SK-N-SH (cell line): Measurements from ENCODE around the gene LRRC8C. TPM values are rescaled to one million over a fixed set of nuclear protein-coding genes. Genes with fewer than 3 reads are reported as not detected.

Experiments used
- CTCF ChIA-PET: fragments of 300-600, 350-600 bp; formaldehyde crosslinking; extraction: SDS; loops from one replicate; lab custom pipeline; 2021; lab: Yijun Ruan, JAX
- POLR2A ChIA-PET: fragments of 350-600 bp; sonication (Branson Sonifier 250); formaldehyde crosslinking; extraction: SDS; loops from one replicate; lab custom pipeline; 2020; ENCODE audit warnings: antibody characterized with exemption, inconsistent platforms; lab: Yijun Ruan, JAX
- DNase-seq: peaks from one replicate; pipeline ENCODE4 v3.0.0; 2012
- H2AFZ ChIP-seq: fragments of 200-600 bp; sonication (generic); 2 replicates; pipeline ENCODE4 v1.8.1; 2016; ENCODE audit warnings: antibody characterized with exemption, mild to moderate bottlenecking, low read depth
- H3F3A ChIP-seq: fragments of 200-600 bp; sonication (generic); replicated peaks from 2 replicates; pipeline ENCODE3; 2016; ENCODE audit warnings: antibody characterized with exemption, mild to moderate bottlenecking; ENCODE audit not compliant: insufficient read depth
- H3K27ac ChIP-seq, 2 experiments: fragments of 200-500 bp in 1 of 2; fragments of 200-600 bp in 1 of 2; sonication (Bioruptor generic) in 1 of 2; sonication (generic), shearing (Covaris generic) in 1 of 2; 2 replicates each; pipeline versions ENCODE4 v1.5.1 to v1.6.1; 2014 to 2016; ENCODE audit warnings: low read depth in 2 of 2, inconsistent platforms in 1 of 2, low read length in 1 of 2, mild to moderate bottlenecking in 1 of 2, mixed read lengths in 1 of 2
- H3K27me3 ChIP-seq: fragments of 200-600 bp; sonication (generic), shearing (Covaris generic); 2 replicates; pipeline ENCODE4 v1.6.1; 2016; ENCODE audit warnings: mixed run types; ENCODE audit not compliant: insufficient read depth
- H3K36me3 ChIP-seq, 2 experiments: fragments of 200-500 bp in 1 of 2; fragments of 200-600 bp in 1 of 2; sonication (Bioruptor generic) in 1 of 2; sonication (generic) in 1 of 2; replicated peaks in 1 of 2; 2 replicates each; pipeline versions ENCODE3 to v1.5.1; 2014 to 2016; ENCODE audit warnings: low read length in 1 of 2, mild to moderate bottlenecking in 1 of 2; ENCODE audit not compliant: insufficient read depth in 2 of 2, control insufficient read depth in 1 of 2
- H3K4me1 ChIP-seq, 2 experiments: fragments of 200-500 bp in 1 of 2; fragments of 200-600 bp in 1 of 2; sonication (Bioruptor generic) in 1 of 2; sonication (generic), shearing (Covaris generic) in 1 of 2; 2 replicates each; pipeline versions ENCODE4 v1.5.1 to v1.6.1; 2014 to 2016; ENCODE audit warnings: low read depth in 1 of 2, low read length in 1 of 2, mixed run types in 1 of 2; ENCODE audit not compliant: insufficient read depth in 2 of 2, control insufficient read depth in 1 of 2
- H3K4me2 ChIP-seq: fragments of 200-600 bp; sonication (generic), shearing (Covaris generic); 2 replicates; pipeline ENCODE4 v1.6.1; 2017; ENCODE audit warnings: mixed run types
- H3K4me3 ChIP-seq, 2 experiments: fragments of 200-500 bp in 1 of 2; fragments of 200-600 bp in 1 of 2; sonication (Bioruptor generic) in 1 of 2; sonication (generic), shearing (Covaris generic) in 1 of 2; 2 replicates each; pipeline versions ENCODE4 v1.5.1 to v1.8.1; 2014 to 2016; ENCODE audit warnings: low read depth in 2 of 2, inconsistent platforms in 1 of 2, low read length in 1 of 2, mild to moderate bottlenecking in 1 of 2, mixed read lengths in 1 of 2, moderate library complexity in 1 of 2
- H3K79me2 ChIP-seq: fragments of 200-600 bp; sonication (generic); 2 replicates; pipeline ENCODE4 v1.8.1; 2017; ENCODE audit warnings: mild to moderate bottlenecking; ENCODE audit not compliant: insufficient read depth
- H3K9ac ChIP-seq: fragments of 200-600 bp; sonication (generic); 2 replicates; pipeline ENCODE4 v1.6.1; 2017; ENCODE audit warnings: mixed run types
- H3K9me2 ChIP-seq: fragments of 200-600 bp; sonication (generic); 2 replicates; pipeline ENCODE4 v1.6.1; 2017; ENCODE audit warnings: mixed run types
- H3K9me3 ChIP-seq: fragments of 200-600 bp; sonication (generic); 2 replicates; pipeline ENCODE4 v1.6.1; 2017; ENCODE audit warnings: mixed run types, mild to moderate bottlenecking, moderate library complexity
- H4K20me1 ChIP-seq: fragments of 200-600 bp; sonication (generic); 2 replicates; pipeline ENCODE4 v1.6.1; 2017; ENCODE audit warnings: mild to moderate bottlenecking, mixed run types; ENCODE audit not compliant: insufficient read depth
- CTCF ChIP-seq: fragments of 200-600 bp; sonication (generic); IDR thresholded peaks from 2 replicates; pipeline ENCODE4 v1.6.1; 2017; ENCODE audit warnings: antibody characterized with exemption, mild to moderate bottlenecking, moderate library complexity
- ELF1 ChIP-seq: IDR thresholded peaks from 2 replicates; pipeline ENCODE4 v1.4.0; 2012
- EP300 ChIP-seq, 2 experiments: IDR thresholded peaks; 2 replicates each; pipeline versions ENCODE4 v1.4.0 to v1.6.1; 2012; ENCODE audit warnings: borderline replicate concordance in 1 of 2, low read depth in 1 of 2, low read length in 1 of 2
- EZH2phosphoT487 ChIP-seq: fragments of 200-600 bp; sonication (generic); IDR thresholded peaks from 2 replicates; pipeline ENCODE4 v1.6.1; 2017; ENCODE audit warnings: low read depth, mixed run types, mild to moderate bottlenecking, antibody characterized with exemption, moderate library complexity, borderline replicate concordance
- FOSL2 ChIP-seq: IDR thresholded peaks from 2 replicates; pipeline ENCODE4 v1.4.0; 2012; ENCODE audit warnings: low read depth, mild to moderate bottlenecking, moderate library complexity, borderline replicate concordance
- FOXJ3 ChIP-seq: sonication (generic); formaldehyde crosslinking; IDR thresholded peaks from 2 replicates; pipeline ENCODE4 v1.5.1; 2020; ENCODE audit warnings: mild to moderate bottlenecking, missing genetic modification reagents
- GABPA ChIP-seq: IDR thresholded peaks from 2 replicates; pipeline ENCODE4 v1.4.0; 2012; ENCODE audit warnings: low read depth, mild to moderate bottlenecking
- GATA2 ChIP-seq: sonication (generic); formaldehyde crosslinking; IDR thresholded peaks from 2 replicates; pipeline ENCODE4 v1.5.0; 2020; ENCODE audit warnings: mild to moderate bottlenecking, missing genetic modification reagents
- JUND ChIP-seq: IDR thresholded peaks from 2 replicates; pipeline ENCODE4 v1.4.0; 2012
- MAX ChIP-seq: IDR thresholded peaks from 2 replicates; pipeline ENCODE4 v1.4.0; 2012; ENCODE audit warnings: low read depth
- MXI1 ChIP-seq: IDR thresholded peaks from 2 replicates; pipeline ENCODE4 v1.6.1; 2012; ENCODE audit warnings: mild to moderate bottlenecking, low read depth, low read length, improper control_type of control experiment
- NFIC ChIP-seq: IDR thresholded peaks from 2 replicates; pipeline ENCODE4 v1.4.0; 2012; ENCODE audit warnings: borderline replicate concordance
- NRF1 ChIP-seq: IDR thresholded peaks from 2 replicates; pipeline ENCODE4 v1.6.1; 2012; ENCODE audit warnings: low read depth, mild to moderate bottlenecking, low read length
- POLR2AphosphoS5 ChIP-seq: IDR thresholded peaks from 2 replicates; pipeline ENCODE4 v1.6.1; 2012; ENCODE audit warnings: low read depth, low read length
- RAD21 ChIP-seq: IDR thresholded peaks from 2 replicates; pipeline ENCODE4 v1.6.1; 2012; ENCODE audit warnings: mild to moderate bottlenecking, low read length
- RCOR1 ChIP-seq: fragments of 150-350 bp; IDR thresholded peaks from 2 replicates; pipeline ENCODE4 v1.6.1; 2017; ENCODE audit warnings: antibody characterized with exemption, low read length
- RFX5 ChIP-seq: IDR thresholded peaks from 2 replicates; pipeline ENCODE4 v1.6.1; 2012; ENCODE audit warnings: mild to moderate bottlenecking, improper control_type of control experiment, low read length
- RXRA ChIP-seq: IDR thresholded peaks from 2 replicates; pipeline ENCODE4 v1.4.0; 2012; ENCODE audit warnings: low read depth, mild to moderate bottlenecking, borderline replicate concordance
- SMC3 ChIP-seq: IDR thresholded peaks from 2 replicates; pipeline ENCODE4 v1.6.1; 2012; ENCODE audit warnings: low read depth, low read length, improper control_type of control experiment
- USF2 ChIP-seq: fragments of 150-350 bp; IDR thresholded peaks from 2 replicates; pipeline ENCODE4 v1.6.1; 2017; ENCODE audit warnings: antibody characterized with exemption, low read length, low read depth, borderline replicate concordance
- WGBS: methylation state at CpG from one replicate; pipeline ENCODE4 v1.1.6; 2017; ENCODE audit warnings: low lambda C conversion rate; 5-methylcytosine and 5-hydroxymethylcytosine counted together
- polyA plus RNA-seq, 3 experiments: library from polyadenylated mRNA; depleted of rRNA; stranded (reverse); fragments of >200 nt; gene quantifications; 2 replicates each; pipeline ENCODE4 v1.2.3, GENCODE V29; 2012

Gene LRRC8C
- polyA plus RNA-seq, 1 of the 3 experiments (the other 2 are of a cell fraction) = 4.2 TPM

GRCh38 chr1:89608319-89608983, 24.5 kb upstream of the LRRC8C start:
- Histone ChIP-seq H4K20me1 (no peaks in the 10 kb centered on the region), H3K4me3 (no peak overlapping the region), H3K27me3 (no peaks in the 10 kb centered on the region), H3K79me2 (no peaks in the 10 kb centered on the region), H3K9ac (no peak overlapping the region), H3K4me1 (peaks cover 3 to 20% of the 10 kb centered on the region in 2 experiments; a peak in 3 of 4 replicates), H3F3A (no peaks in the 10 kb centered on the region), H2AFZ (no peak overlapping the region), H3K36me3 (no peaks in the 10 kb centered on the region), H3K9me3 (no peaks in the 10 kb centered on the region), H3K27ac (no peak overlapping the region), H3K9me2 (no peaks in the 10 kb centered on the region), H3K4me2 (no peak overlapping the region)
- CTCF ChIA-PET = interaction anchor here (0.9 to 1.8 kb wide), 8 partner anchors 9 to 172 kb away, joined by 3 to 4 read pairs (median 4); no protein-coding TSS in a partner anchor
- TF ChIP-seq RCOR1 = no peak
- 94% methylated on average over 9 of the region's 9 CpGs for WGBS
- no peak for DNase-seq
- POLR2A ChIA-PET = no interaction called here

DNA sequence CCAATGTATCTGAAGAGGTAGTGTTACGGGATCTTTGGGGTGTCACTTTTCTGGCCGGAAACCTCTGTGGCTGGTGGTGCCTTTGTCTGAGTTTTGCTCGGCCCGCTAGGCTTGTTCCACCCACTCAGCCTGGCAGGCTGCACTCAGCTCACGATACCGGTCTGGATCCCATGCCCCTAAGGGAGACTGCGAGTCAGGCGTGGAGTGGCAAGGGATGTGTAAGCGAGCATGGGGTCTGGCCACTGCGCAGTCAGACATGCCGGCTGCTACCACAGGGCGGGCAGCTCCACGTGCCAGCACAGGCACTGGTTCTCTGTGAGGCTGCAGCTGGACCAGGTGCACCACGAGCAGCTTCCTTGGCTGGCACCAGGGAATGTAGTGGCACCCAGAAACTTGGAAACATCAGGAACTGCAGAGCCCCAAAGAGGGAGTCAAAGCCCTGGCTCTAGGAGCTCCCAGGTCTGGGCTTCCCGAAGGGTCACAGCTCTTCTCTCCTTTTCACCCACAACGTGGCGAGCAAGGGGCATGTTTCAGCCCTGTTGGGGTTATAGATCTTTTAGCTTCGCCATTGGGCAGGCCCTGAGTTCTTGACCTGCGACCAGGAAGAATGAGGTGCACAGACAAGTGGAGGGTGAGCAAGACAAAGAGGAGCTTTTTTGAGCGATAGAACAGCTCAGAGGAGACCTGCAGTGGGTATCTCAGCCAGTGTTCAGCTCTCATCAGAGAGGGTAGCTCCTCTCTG, 23.8 kb upstream of the LRRC8C start:
- Histone ChIP-seq H3K36me3 (no peaks in the 10 kb centered on the region), H3K9me2 (no peaks in the 10 kb centered on the region), H2AFZ (no peak overlapping the region), H3K9ac (no peak overlapping the region), H3K9me3 (no peaks in the 10 kb centered on the region), H3K27me3 (no peaks in the 10 kb centered on the region), H4K20me1 (no peaks in the 10 kb centered on the region), H3K4me1 (peaks cover 2 to 16% of the 10 kb centered on the region in 2 experiments; a peak in 3 of 4 replicates), H3K4me2 (no peak overlapping the region), H3K79me2 (no peaks in the 10 kb centered on the region), H3F3A (no peaks in the 10 kb centered on the region), H3K27ac (no peak overlapping the region), H3K4me3 (no peak overlapping the region)
- TF ChIP-seq POLR2AphosphoS5 (no peak), JUND (no peak), FOXJ3 (CRISPR knock-in tag) (no peak), GABPA (no peak), USF2 (no peak), MXI1 (no peak), EP300 (IDR thresholded peaks at IDR 0.05; ENCODE audit: borderline replicate concordance in 1 of 2, low read depth in 1 of 2, low read length in 1 of 2) (no peak), EZH2phosphoT487 (no peak), NRF1 (no peak), GATA2 (CRISPR knock-in tag) (no peak), SMC3 (no peak), ELF1 (no peak), MAX (no peak), RAD21 (no peak), FOSL2 (no peak), NFIC (no peak), RXRA (no peak), RFX5 (no peak), CTCF (no peak)
- DNase-seq = no peak
- 93% methylated on average over 16 of the region's 20 CpGs for WGBS
- POLR2A ChIA-PET = no interaction called here
- CTCF ChIA-PET = interaction anchor here (0.6 to 1.8 kb wide), 6 partner anchors 9 to 303 kb away, joined by 3 to 4 read pairs (median 3); no protein-coding TSS in a partner anchor
